HPDE6-E6E7 (cell line): ENCODE results near the gene ITGA6.

ENCODE experiments used
- DNase-seq: peaks from one replicate; pipeline ENCODE4 v3.0.0; 2011; ENCODE audit warnings: missing footprints; ENCODE audit errors: extremely low spot score

The ITGA6 gene

DNA sequence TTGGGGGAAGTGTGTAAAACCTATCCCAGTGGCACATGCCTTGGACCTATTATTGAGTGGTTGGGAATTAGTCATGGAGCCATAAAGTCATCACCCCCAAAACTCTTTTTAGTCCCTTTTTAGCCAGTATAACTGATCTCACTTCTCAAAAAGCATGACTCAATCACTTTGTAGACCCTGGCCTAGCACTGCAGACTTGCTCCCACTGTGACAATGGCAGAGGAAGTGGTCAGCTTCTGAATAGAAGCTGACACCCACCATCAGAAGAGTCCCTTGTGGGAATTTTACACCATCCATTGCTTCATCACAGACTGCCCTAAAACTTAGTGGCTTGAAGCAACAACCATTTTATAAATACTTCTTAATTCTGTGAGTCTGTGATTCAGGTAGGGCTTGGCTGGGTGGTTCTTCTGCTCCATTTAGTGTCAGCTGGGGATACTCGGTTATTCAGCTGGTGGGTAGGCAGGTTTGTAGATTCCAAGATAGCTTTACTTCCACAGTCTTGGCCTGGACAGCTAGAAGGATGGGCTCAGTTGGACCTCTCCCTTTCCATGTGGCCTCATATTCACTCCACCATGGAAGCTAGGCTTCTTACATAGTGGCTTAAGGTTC lies 10.8 kb upstream of the ITGA6 start:
- no peak for DNase-seq

DNA sequence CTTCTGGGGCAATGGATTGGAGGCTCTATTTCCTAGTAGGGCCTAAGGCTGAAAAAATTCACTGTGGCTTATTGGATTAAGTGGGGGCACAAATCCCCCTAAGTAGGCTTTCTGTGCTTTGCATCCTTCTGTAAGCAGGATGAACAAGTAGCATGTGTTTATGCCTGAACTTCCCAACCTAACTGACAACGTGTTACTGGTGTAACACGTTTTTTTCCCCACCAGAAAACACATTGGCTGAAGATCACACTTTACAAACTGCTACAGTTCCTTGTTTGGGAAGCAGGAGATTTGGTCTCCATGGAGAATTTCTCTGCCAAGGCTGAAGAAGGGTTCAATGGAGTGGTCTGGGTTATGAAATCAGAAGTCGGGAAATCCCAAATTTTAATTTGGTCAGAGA lies 7.2 kb upstream of the ITGA6 start:
- no peak for DNase-seq

DNA sequence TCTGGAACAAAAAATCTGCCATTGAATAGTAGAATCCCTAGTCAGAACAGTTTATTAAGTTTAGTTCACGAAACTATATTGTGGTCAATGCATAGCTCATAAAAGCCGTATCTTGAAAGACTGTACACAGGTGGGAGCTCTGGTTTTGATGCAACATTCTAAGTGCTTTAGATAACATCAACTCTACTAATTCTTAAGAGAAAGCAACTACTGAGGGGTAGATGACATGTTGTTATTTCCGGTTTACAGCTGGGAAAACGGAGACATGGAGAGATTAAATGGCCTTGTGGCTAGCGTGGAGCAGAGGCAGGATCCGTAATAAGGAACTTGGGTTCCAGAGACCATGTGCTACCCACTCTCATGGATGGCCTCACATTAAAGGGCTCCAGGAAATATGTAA lies 4.2 kb upstream of the ITGA6 start:
- no peak for DNase-seq

DNA sequence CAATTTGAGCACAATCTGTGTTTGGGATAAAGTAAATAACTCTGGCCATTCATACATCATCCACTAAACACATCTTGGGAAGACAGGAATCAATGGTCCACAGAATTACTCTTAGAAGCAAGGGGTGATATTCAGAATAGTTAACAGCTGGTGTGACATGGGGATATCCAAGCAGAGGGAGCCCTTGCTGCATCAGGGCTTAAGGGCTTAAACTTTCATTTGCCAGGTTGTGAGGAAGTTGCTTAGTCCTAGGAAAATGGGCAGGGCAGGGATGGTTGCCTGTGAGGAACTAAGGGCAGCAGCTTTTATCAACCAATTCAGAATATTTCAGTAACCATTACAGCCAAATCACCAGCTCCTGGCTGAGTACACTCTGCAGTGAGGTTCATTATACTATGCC lies 2.0 kb upstream of the ITGA6 start:
- DNase-seq: no peak

DNA sequence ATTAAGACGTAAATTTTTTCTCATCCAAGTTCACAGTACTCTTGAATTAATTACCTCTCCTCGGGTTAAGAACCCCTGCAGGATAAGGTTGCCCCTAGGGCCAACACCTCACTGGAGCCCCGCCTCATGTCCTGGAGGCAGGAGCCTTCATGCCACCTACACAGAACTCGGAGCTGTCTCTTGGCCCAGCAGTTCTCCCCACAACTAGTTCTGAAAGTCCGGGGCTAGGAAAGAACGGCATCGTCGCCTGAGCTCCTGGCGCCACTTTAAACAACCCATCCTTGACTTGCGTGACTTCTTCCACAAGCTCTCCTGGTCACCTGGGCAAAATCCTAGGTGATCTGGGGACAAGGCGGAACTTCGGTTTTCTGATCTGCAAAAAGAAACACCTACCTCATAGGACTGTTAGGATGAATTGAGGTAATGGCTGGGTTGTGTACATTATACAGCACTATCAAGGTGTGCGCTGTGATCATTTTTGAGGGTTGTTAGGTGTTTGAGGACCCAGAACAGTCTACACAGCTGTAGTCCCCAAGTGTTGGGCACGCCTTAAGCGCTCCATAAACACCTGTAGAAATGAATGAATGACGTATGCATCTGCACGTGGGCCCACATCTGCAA lies 641 bp upstream of the ITGA6 start:
- DNase-seq: no peak

DNA sequence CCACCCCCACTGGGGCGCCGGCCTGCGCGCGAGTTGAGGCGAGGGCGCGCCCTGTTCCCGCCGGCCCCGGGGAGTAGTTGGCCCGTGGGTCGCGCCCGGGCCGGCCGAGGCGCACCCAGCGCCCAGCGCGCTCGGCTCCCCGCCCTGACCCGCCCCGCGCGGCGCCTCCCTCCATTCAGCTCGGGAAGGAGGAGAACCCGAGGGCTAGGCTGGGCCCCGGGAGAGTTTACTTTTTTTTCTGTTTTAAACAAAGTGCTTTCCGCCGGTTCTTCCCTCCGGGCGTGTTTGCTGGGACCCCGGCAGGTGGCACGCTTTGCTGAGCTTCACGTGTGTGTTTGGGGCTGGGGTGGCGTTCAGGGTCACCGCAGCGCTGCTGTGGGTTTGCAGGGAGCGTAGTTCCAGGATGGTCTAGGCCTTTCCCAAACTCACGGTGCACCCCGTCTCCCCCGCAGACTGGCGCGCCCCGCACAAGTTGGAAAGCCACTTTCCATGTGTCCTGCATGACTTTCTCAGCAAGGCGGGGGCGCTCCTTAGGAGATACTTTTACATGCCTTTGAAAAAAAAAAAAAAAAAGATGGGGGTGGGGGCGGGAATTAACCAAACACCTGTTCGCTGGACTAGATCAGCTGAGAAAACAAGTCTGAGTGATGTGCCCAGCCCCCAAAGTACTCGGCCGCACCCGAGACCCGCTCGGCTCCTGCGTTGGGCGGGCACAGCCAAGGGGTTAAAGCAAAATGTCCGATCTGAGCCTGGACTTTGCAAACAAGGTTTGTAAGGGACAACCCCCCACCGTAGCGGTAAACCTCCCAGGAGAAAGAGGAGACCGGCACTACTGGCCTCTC lies 825 bp downstream of the ITGA6 start:
- no peak for DNase-seq

DNA sequence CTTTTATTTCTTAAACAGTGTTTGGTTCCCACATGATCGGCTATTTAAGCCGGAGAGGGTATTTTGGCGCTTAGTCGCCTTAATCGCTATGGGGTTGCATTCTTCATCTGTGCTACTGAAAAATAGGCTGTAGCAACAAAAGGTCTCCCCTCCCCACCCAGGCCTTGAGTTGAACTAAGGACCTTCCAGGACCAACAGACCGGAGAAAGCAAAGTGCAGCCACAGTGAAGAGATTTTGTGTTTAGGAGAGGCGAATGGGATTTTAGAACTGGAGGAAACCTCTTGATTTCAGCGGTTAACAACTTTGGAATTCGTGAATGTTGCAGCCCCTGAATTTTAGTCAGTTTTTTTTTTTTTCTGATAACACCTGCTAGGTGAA lies 1.4 kb downstream of the ITGA6 start:
- DNase-seq: no peak

DNA sequence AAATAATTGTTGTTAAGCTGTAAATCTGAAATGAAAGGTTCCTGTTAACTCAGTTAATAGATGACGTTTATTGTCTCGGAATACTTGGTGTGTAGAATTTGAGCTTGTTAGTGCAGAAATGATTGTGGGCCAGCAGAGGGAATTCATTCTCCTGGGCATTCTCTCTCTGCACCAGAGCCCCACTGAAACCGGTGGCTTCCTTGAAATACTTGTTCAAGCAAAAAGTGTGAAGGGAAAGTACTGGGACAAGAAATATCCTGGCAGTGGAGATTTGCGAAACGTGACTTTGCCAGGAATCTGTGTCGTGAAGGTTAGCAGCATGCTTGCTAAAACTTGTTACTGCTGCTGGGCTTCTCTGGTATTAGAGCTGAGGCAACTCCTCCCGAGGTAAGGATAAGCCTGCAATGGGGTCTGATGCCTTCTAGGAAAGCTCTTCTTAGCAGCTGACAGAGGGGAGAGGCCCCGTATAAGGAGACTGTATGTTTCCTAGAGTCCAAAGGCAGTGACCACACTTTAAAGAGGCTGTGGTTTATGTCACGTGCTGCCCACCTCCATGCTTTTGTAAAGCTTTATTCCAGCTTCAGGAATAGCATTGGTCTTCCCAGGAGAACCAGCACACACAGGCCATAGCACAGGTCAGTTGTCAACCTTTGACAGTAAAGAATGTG lies 2.0 kb downstream of the ITGA6 start:
- DNase-seq: no peak

DNA sequence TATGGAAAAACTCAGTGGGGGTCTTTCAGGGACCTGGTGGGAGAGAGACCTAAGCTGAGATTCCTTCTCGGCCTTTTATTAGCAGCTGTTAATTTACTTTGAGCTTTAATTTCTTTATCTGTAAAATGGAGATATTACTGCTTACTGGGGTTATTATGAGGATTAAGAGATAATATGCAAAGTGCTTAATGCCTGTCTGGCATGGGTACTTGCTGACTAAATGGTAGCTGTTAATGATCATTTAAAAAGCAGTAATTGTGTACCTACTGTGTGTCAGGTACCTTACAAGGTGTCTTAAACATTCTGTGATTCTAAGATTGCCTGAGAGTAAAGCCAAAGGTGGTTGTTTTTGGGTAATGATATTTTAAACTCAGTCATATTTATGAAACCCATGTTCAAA lies 2.6 kb downstream of the ITGA6 start:
- DNase-seq: no peak

DNA sequence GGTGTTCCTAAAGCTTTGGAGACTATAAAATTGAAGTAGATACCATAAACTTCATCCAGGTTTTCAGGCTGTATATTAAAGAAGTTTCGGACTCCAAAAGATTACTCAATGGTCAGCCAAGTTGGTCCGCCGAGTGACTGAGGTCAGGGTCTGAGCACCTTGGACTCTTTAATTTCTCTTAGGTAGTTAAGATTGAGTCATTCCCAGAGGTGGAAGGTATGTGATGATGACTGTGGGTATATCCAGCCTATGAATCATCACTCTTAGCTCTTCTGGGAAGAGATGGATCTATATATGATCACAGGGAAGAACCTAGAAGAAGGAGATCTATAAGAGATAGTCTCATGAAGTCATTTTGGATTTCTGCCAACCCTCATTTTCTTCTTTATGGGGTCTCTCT lies 3.3 kb downstream of the ITGA6 start:
- DNase-seq: no peak

DNA sequence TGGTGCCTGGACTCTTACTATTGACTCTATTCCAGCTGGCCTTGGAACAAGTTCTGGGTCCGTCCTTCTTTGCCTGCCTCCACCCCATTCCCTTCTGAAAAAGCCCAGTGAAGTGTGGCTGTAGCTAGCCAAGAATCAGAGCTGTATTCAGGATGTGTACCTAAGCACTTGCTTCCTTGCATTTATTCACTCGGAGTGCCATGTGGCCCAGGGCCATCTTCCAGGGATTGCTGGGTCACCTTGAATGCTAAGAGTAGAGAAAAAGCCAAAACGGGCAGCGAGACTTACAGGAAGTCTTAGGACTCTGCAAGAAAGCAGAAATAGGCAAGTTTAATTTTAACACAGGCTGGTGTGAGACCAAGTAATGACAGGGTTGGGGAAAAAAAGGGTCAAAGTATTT lies 4.1 kb downstream of the ITGA6 start:
- DNase-seq: no peak

DNA sequence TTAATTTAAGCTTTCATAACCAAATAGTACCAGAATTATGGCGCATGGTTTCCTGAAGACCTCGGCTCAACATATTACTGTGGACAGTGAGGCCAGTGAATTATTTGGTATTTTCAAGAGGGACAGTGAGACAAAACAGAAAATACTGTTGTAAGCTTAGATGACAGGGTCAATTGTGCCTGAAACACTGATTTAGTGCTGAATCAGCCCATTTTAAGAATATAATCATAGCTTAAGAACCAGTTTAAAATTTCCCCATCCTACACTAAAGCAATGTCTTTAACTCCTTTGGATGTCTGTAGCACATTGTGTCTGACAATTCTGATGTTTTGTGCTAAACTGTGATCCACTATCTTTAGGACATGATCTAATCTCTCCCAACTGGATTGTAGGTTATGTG lies 4.6 kb downstream of the ITGA6 start:
- DNase-seq: no peak

DNA sequence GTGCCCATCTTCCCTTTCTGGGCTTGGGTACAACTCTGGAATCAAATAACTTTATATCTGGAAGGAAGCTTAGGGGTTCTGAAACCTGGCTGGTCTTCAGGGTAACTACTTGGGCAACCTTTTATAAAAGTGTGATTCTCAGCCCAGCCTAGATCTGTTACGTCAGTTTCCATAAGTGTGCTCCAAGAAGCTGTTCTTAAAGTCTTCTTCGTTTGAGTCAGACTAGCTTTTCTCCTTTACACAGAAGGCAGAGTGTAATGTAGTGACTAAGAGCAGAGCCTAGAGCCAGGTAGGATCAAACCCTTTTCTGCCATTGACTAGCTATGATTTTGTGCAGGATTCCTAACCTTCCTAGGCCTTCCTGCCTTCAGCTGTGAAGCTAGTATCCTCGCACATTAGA lies 5.8 kb downstream of the ITGA6 start:
- no peak for DNase-seq

DNA sequence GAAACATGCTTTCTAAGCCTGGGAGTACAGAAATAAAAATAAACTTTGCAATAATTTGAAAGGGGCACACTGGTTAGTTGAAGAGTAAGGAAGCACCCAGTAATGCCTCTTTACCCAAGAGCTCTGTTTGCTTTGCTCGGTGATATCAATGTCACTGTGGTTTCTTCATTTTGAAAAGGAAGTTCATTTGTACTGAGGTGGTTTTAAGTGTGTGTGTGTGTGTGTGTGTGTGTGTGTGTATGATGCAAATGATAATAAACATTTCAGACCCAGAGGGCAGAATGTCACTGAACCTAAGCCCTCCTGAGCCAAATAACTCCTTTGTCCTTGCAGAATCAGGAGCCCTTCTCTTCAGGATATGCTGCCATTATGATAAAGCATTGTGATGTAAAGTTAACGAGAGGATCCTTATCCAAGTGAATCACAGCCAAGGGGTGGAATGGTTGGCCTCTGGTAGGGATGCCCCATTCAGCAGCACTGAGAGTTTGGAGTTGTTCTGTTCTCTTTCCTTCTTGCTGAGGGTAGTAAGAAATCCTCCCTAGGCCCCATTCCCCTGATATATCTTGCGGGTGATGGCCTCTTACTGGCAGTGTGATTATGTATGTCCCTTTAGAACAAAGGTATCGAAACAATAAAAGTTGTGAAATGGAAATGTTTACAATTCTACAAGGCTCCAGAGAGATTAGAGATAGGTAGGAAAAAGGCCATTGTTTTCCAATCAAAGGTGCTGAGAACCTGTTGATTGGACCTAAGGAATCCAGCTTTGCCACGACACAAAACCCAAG lies 7.6 kb downstream of the ITGA6 start:
- no peak for DNase-seq

DNA sequence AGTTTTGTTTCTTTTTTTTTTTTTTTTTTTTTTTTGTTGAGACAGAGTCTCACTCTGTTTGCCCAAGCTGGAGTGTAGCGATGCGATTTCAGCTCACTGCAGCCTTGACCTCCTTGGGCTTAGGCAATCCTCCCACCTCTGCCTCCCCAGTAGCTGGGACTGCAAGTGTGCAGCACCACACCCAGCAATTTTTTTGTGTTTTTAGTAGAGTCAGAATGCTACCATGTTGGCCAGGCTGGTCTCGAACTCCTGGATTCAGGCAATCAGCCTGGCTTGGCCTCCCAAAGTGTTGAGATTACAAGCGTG lies 8.2 kb downstream of the ITGA6 start:
- DNase-seq: no peak

DNA sequence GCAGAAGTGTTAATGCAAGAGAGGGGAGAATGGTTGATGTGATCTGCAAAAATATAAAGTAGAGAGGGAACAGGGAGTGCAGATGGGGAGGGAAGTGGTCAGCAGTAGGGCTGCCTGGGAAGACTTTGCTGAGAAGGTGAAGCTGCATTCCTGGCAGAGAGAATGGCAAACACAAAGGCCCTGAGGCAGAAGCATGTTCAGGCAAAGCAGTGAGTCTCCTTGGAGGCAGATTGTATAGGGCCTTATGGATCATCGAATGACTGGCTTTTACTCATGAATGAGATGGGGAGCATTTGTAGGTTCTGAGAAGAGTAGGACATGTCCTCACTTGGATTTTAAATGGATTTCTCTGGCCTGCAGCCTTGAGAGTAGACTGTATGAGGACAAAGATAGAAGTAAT lies 9.5 kb downstream of the ITGA6 start:
- no peak for DNase-seq

DNA sequence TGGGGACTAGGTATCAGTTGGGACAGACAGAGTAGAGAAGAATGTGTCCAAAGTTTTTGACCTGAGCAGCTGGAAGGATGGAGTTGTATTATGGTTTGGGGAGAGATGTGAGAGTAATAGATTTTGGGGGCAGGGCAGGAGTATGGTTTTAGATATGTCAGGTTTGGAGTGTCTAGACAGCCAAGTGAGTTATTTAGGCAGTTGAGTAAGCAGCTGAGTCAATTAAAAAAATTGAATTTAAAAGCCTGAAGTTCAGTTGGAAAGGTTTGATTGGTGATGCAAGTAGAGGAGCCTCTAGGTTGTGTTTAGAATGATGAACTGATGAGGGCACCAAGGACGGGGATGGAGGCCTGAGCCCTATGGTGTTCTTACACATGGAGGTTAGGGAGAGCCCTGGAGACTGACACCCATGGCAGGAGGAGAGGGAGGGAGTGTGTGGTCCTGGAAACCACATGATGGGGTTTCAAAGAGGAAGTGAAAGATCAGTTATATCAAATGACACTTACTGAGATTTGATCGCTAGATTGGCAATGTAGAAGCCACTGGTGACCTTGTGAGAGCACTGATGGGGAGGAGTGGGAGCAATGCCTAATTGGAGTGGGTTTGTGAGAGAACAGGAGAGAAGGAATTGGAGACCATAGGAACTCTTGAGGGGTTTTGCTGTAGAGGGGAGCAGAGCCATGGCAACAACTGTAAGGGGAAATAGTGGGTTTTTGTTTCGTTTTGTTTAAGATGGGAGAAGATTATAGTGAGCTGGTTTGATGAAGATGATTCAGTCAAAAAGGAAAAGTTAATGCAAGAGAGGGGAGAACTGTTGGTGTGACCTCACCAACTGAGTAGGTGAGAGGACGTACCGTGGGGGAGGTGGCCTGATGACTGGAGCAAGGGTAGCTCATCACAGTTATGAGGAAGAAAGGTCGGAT lies 10.3 kb downstream of the ITGA6 start:
- DNase-seq: no peak

DNA sequence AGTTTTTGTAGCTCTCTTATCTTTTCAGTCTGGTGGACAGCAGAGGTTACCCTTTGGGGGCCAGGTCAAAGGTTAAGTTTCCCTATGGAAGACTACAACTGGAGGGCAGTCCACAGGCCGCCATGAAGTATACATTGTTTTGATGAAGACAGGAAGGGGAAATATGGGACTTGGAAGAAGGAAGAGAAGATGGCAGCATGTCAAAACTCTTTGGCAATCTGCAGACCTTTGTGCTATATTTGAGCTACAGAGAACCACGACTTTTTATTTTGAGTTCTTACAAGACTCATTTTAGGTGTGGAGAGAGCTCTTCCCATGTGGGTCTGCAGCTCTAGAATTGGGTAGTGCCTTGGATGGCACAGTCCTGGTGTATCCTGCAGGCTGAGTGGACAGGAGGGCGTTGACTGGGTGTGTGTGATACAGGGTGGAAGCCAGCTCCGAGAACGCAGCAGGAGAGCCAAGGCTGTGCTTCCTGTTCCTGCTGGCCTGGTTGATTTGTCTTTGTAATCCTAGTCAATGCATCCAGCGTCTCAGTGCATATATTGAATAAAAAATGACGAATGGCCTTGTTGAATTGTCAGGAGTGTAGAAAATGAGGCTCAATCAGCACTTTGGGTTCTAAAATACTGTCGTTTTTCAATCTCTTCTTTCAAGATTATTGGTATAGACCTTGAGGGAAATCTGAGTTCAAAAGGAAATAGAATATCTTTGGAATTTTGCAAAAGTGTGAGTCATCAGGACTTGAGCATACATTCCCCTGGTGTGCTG lies 11.5 kb downstream of the ITGA6 start:
- no peak for DNase-seq

DNA sequence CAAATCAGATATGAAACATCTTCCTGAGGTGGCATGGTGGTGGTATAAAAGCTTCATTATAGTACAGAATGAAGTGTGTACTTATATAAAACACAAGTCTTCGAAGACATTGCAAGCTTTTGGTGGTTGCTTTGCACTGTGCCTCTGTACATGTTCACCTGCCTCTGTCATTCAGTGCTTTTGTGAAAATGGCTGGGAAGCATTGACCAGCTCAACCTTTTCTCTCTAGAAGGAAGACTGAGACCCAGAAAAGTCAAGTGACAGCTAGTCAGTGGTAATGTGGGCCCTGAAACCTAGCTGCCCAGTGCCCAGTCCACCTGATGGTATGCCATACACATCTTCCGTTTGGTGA lies 12.1 kb downstream of the ITGA6 start:
- no peak for DNase-seq

DNA sequence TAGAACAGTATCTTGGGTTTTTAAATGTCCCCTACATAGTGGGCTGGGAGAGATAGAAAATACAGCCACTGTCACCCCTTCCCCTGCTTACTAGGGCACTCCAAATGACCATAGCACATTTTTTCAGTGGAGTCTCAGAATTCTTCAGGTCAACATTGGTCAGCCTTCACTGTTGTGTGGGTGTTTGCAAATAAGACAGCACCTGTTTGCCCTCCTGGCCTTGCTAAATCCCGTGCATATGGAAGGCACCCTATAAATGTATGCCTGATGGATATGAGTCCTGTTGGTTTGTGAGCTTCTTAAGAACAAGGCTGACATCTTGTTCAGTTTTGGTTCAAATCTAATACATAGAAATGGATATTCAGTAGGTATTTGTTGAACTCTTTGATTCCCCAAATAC lies 12.5 kb downstream of the ITGA6 start:
- DNase-seq: no peak
